ENCODE measurements around the gene TFPI.
"Not testable (repeated sequence)": the region's sequence is repeated elsewhere in the genome, so short reads cannot be mapped to it uniquely, and the experiment has no call there.

TFPI gene

DNA sequence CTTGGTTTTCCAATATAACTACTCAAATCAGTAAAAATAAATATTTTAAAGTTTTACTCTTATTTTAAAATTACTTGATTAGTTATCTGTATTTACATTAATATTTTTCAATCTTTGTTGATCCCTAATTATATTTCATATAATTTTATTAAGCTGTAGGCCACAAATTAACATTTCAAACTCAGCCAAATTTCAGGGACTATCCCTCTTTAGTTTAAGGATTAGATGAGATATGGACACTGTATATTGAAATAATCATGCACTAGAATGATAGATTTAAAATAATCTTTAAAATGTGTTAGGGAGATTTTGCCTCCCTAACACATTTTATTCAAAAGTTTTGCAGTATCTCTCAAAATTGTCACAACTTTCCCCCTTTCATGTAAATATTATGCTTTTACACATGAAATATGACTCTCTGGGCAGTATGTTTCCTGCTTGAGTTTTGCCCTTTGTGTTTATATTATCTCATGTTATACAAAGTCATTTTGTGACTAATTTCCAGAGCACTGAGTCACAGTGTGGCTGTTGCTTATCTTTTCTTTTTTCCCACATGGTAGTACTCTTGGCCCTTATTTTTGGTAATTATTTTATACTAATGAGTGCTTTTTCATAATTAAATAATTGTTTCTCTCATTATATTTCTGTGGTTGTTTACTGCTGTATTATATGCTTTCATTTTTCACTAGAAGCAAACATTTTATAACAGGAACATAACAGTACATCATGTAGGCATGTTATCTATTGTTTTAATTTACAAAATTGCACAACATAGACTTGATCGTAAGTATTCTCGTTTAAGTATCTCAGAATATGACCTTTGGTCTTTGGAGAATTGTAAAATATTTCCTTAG, 1.2 kb downstream of the TFPI start:
- no peak for DNase-seq (ENCODE audit: low spot score)

DNA sequence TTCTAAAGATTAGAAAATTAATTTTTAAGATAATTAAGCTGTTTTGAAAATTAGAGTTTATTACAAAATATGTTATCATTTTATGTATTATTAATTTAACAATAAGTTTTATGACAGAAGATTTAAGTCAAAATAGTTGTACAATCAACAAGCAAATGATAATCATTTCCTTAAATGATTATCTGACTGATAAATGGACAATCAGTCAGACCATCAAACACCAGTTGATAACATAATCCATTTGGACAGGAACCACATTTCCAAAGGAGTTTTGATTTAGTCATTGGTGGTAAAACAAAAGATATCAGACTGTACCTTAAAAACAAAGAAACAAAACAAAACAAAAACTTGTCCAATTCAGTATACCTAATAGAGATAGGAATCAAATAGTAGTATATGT, 1.9 kb downstream of the TFPI start:
- no peak for DNase-seq (ENCODE audit: low spot score)

DNA sequence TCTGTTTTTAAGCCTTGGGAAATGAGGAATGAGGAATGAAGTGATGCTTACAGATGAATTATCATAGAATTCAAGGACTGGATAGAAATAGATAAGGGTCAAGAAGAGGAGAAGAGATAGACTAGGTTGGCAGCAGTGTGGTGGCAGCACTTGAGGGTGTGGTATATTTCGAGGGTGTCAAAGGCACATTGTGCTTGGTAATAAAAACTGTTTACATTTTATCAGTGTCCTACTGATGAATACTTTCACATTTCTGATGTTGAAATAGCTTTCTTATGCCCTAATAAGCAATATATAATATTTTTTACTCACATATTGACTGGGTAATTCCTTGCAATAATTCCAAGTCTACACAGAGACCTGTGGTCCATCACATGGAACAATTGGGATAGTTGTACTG, 3.4 kb downstream of the TFPI start:
- DNase-seq (ENCODE audit: low spot score): no peak

DNA sequence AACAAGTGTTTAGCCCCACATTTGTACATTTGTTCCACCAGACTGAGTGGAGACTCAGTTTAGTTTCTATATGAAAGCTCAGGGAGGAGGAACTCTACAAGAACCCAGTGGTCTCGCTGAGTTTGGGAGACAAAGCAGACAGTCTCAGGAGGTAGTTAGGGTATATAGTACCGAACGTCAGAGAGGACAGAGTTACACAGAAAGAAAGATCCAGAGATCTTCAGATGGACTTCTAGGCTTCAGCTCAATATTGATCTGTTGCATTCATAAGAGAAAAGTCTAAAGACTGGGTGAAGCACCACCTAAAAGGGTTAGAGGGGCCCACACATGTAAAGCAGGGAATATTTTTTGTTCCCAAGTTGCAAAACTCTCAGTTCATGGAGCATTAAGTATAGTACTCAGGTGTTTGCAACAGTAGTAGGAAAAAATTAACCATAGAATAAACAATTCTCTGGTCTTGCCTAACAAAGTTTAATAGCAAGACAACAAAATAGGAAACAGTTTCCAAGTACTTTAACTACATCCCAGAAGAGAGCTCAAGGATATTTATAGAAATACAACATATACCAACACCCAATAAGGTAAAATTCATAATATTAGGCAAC, 4.2 kb downstream of the TFPI start:
- DNase-seq (ENCODE audit: low spot score): no peak

DNA sequence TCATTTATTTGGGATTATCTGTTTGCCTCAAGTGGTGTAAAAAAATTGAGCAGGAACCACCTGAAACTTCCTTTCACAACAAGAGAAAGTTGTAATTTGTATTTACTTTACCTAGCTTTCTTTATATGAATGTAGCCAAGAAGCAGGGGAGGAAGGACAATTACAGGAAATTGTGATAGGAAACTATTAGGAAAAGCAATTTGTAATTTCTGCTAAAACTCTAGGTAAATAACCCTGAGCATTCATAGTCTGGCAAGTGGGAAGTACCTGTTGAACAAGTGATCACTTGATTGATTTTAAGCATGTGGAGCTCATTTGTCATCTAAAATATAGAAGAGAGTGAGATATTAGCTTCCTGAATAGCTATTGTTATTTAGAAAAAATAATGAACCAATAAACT, 5.0 kb downstream of the TFPI start:
- DNase-seq (ENCODE audit: low spot score): no peak

DNA sequence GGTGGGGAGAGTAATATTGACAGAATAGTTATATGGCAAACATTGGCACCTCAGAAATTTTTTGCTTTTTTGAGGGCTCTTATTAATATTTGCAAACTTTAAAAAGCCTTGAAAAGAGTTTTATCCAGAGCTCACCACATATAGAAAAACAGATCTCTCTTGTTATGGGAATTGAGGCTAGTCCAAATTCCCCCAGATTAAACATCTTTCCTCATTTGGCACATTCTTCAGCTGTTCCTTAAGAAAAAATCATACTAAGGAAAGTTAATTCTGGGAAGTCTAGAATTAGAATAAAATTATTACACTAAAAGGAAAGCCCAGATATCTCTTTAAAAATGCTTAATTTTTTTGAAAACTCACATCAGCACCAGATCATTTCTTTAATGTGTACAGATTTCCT, 5.6 kb downstream of the TFPI start:
- DNase-seq (ENCODE audit: low spot score): no peak

DNA sequence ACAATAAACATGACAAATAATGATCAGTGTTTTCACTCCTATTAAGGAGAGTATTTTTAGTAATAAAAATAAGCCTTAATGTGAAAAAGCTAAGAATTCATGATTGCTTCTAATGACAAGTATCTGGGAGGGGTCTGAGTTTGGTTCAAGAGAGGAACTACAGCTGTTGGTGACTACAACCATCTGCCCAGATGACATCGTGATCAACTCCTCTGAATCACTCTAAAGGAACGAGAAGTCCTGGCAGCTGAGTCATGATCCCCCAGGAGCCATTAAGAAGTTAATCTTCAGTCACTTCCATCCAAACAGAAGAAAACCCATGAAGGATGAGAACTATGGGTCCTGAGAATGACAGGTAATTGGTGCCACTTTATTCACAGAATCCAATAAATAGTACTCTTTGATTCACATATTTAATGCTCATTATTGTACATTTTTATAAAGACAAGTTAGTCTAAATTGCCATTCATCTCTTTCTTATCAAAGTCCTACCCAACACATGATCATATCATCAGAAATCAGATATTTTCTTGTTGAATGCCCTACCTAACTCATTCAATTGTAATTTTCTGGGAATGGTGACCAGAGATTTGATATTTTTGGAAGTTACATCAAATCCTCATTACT, 6.8 kb downstream of the TFPI start:
- DNase-seq (ENCODE audit: low spot score): no peak

DNA sequence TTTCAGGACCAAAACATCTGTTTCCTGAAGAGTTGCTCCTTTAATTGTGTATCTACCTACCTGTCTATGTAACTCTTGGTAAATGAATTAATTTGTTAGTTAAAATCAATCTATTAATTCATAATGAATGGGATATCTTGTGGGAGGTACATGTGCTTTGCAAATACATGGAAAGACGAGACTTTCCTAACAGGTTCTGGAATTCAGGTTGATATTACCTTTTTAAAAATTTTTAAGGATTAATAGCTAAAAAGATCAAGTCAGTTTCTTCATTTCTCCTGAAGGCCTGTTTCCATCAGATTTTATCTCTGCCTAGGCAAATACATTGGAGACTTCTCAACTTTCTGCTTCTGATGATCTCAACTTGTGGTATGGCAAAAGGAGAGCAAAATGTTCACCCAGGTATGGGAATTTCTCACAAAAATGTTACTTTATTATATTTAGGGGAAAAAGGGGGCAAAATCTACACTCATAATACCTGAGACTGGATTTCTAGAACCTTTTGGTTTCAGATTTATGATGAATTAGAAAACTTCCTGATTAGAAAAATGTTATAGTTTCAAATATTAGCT, 7.4 kb downstream of the TFPI start:
- no peak for DNase-seq (ENCODE audit: low spot score)

DNA sequence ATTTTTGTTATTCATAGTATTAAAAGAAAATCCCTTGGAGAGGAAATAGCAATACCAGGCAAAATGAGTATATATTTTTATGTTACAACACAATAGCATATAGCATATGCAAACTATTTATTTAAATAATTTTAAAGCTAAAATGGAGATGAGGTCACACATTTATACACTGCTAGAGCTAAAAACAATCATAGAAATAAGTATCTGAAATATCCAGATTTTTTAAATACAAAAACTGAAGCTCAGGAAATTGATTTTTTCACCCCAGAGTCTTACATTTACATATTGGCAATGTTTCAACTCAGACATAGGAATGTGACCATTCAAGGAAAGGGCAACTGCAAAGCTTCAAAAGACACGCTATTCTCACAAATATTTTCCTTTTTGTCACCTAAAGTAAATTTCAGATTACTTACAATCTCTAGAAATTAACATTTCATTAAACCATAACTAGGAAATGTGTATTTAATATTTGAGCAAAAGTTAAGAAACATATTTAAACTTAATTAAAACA, 8.9 kb downstream of the TFPI start:
- DNase-seq (ENCODE audit: low spot score): no peak

DNA sequence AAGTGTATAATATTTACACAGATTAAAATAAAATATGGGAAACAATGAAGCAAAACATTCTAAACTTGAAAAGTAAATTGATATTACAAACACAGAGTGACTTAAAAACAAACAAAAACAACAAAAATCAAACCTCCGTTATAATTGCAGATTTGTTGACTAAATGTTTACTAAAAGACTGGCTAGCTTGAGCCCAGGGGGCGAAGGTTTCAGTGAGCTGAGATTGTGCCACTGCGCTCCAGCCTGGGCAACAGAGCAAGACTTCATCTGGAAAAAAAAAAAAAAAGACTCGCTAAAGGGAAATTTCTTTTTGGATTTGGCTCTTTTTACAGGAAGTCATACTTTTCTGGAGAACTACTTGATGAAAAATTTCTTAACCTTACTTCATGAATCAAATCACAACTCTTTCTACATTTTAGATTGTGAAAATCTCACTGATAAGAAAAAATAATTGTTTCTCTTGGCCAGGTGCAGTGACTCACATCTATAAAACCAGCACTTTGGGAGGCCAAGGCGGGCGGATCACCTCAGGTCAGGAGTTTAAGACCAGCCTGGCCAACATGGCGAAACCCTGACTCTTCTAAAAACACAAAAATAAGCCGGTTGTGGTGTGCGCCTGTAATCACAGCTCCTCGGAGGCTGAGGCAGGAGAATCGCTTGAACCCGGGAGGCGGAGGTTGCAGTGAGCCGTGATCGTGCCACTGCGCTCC, 9.7 kb downstream of the TFPI start:
- no peak for DNase-seq (ENCODE audit: low spot score)

DNA sequence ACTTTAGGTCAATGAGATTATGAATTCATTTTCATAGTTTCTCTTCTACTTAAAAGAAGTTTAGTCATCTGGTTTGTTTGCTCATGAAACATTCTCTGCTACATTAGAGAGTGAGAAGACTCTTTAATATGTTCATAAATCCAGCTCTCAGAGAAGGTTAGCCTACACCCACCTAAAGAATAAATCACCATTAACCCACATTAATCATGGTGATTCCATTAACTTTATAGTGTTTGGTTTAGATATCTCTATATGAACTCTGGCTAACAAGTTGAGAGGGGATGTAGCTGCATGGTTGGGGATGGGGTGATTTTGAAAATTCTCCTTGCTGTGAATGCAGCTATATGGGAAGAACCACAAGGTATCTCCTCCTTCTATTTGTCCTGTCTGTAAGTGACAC, 10.7 kb downstream of the TFPI start:
- no peak for DNase-seq (ENCODE audit: low spot score)

DNA sequence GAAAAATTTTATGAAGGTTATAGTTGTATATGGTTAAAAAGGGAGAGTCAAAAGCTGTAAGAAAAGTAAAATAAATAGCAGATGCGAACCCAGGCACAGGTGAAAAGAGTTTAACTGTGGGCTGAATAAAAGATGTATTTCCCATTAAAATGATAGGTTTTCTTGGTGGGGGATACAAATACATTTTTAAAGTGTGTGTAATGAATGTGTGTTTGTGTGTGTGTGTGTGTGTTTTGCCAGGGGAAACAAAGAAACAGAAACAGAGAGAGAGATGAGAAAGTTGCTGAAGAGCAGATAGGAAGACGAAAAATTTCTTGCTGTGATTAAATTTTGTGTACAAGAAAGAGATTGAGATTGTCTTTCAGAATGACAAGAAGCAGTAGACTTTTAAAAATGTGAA, 12.1 kb downstream of the TFPI start:
- DNase-seq (ENCODE audit: low spot score): no peak

DNA sequence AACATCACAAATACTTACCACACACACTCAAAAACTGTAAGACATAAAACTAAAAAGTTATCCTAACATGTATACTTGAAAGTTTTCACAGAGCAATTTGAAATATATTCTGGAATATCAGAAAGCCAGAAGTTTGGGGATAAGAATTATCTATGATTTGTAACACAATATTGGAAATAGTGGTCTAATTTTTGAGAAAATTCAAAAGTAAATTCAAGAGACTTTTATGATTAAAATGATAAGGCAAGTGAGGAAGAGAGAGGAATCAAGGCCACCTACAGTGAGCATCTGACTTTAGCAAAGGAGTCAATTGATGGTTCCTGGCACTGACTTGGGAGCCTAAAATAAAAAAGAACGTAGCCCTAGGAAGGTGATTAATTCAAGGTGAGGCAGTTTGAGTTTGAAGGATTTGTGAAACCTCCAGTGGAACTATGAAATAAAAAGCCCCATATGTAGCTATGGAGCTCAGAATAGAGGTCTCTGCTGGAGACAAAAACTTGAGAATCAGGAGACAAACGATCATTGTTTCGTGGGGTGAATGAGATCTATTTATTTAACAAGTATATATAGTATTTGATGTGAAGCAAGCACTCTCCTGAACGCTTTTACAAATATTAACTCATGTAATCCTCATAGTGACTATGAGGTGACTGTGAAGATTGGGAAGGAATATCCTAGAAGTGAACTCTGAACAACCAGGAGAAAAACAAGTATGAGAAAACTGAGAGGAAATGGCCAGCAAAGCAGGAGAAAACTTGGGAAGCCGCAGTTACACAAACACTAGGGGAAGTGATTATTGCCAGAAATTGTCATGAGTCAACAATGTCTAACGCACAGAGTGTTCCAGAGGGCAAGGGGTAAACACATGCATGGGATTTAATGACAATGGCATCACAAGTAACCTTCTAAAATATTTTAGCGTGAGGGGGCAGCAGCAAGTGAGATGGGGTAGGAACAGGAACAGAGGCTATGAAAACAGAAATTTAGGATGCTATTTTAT, 12.8 kb downstream of the TFPI start:
- no peak for DNase-seq (ENCODE audit: low spot score)

DNA sequence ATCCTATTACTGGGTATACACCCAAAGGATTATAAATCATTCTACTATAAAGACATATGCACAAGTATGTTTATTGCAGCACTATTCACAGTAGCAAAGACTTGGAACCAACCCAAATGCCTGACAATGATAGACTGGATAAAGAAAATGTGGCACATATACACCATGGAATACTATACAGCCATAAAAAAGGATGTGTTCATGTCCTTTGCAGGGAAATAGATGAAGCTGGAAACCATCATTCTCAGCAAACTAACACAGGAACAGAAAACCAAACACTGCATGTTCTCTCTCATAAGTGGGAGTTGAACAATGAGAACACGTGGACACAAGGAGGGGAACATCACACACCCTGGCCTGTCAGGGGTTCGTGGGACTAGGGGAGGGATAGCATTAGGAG, 16.0 kb downstream of the TFPI start:
- not testable (repeated sequence) for DNase-seq (ENCODE audit: low spot score)

DNA sequence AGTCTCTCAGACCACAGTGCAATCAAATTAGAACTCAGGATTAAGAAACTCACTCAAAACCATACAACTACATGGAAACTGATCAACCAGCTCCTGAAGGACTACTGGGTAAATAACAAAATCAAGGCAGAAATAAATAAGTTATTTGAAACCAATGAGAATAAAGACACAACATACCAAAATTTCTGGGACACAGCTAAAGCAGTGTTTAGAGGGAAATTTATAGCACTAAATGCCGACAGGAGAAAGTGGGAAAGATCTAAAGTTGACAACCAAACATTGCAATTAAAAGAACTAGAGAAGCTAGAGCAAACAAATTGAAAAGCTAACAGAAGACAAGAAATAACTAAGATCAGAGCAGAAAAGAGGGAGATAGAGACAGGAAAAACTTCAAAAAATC, 18.9 kb downstream of the TFPI start:
- DNase-seq (ENCODE audit: low spot score): not testable (repeated sequence)

DNA sequence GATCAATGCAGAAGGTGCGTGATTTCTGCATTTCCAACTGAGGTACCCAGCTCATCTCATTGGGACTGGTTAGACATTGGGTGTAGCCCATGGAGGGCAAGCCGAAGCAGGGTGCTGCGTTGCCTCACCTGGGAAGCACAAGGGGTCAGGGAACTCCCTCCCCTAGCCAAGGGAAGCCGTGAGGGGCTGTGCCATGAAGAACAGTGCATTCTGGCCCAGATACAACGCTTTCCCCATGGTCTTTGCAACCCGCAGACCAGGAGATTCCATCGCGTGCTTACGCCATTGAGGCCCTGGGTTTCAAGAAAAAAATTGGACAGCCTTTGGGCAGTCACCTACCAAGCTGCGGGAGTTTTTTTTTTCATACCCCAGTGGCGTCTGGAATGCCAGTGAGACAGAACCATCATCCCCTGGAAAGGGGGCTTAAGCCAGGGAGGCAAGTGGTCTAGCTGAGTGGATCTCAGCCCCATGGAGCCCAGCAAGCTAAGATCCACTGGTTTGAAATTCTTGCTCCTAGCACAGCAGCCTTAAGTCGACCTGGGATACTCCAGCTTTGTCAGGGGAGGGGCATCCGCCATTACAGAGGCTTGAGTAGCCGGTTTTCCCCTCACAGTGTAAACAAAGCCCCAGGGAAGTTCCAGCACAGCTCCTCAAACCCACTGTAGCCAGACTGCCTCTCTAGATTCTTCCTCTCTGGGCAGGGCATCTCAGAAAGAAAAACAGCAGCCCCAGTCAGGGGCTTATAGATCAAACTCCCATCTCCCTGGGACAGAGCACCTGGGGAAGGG, 21.7 kb downstream of the TFPI start:
- DNase-seq (ENCODE audit: low spot score): no peak

DNA sequence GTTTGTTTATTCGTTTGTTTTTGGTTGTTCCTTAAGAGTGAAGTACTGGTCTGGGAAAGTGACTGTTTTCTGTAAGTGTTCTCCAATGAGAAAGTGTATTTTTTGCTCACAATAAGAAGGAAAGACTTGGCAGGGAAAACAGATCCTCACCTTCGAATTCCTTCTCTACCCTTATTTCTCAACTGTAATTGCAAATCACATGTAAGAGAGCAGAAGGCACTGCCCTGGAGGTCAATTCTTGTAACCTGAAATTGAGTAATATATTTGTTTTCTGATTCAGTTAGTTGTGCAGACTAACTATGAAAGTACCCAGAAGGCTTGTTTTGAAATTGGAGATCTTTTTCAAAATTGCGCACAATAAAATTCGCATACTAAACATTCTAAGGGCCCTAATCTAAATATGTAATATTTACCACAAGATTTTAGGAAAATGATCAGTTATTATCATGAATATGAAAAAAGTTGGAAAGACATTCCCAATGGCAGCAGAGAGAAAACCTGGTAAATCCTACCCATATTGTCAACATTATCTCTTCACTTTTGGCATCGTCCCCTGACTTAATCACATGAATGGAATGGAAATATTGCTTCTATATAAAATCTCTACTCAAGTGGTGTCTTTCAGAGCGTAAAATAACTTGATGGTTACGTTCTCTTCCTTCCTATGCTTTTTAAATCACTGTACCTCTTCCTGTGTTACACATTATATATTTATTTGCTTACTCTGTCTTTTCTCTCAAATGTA, 24.1 kb downstream of the TFPI start:
- no peak for DNase-seq (ENCODE audit: low spot score)

DNA sequence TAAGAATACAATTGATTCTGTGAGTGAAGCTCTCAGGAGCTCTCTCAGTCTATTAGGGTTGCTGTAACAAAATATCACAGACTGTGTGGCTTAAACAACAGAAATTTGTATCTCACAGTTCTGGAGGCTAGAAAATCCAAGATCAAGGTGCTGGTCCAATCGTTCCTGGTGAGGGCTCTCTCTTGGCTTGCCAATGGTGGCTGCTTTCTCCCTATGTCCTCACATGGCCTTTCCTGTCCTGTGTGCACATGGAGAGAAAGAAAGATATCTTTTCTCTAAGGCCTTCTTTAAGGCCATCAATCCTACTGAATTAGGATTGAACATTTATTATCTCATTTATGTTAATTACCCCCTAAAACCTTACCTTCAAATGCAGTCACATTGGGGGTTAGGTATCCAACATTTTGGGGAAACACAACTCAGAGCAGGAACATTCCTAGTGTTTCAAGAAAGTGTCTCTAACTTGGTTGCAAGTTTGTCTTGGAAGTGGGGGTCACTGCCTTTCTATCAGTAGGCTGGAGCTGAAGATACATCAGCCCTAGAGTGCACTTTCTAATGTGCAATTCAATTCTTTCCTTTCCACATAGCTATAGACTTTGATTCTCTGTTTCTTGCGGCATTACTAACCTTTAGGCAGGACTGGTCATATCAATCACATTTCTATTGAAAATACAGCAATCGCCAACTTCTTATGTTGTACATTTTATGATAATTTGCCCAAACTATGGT, 24.8 kb downstream of the TFPI start:
- DNase-seq (ENCODE audit: low spot score): no peak

DNA sequence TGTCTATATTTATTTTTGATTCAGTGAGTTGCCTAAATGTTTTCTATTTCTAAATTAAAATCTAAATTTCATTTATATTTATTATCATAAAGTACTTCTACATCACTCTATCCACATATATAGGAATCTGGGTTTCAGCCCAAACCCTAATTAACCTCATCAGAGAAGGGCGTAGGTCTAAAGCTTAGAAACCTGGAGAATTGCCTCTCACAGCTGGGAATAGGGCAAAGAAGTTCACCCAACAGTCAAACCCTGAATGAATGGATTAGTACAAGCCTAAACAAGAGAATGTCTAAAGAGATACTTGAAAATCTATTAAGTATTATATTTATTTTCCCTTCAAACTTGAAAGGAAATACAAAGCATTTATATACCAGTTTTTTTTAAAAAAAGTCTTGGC, 26.2 kb downstream of the TFPI start:
- DNase-seq (ENCODE audit: low spot score): no peak
